Muscle layer of duodenum (tissue), 2 donors: ENCODE data around the gene DGLUCY.

Experiments
- H3K27ac ChIP-seq: one replicate; pipeline ENCODE4 v1.7.0; 2013; ENCODE audit warnings: mild to moderate bottlenecking, low read length
- H3K27me3 ChIP-seq: one replicate; pipeline ENCODE4 v1.7.0; 2013; ENCODE audit warnings: low read depth, mild to moderate bottlenecking, control low read depth, low read length
- H3K36me3 ChIP-seq, 2 donors: one replicate each; pipeline ENCODE4 v1.7.0; 2013; ENCODE audit warnings: low read length in 2 of 2, control low read depth in 1 of 2, mild to moderate bottlenecking in 1 of 2; ENCODE audit not compliant: insufficient read depth in 2 of 2, control insufficient read depth in 1 of 2
- H3K4me1 ChIP-seq, 2 donors: one replicate each; pipeline ENCODE4 v1.7.0; 2013; ENCODE audit warnings: low read length in 2 of 2, mild to moderate bottlenecking in 2 of 2, control low read depth in 1 of 2, moderate library complexity in 1 of 2; ENCODE audit not compliant: insufficient read depth in 2 of 2, control insufficient read depth in 1 of 2
- H3K4me3 ChIP-seq, 2 donors: one replicate each; pipeline ENCODE4 v1.7.0; 2013; ENCODE audit warnings: low read length in 2 of 2, low read depth in 1 of 2, mild to moderate bottlenecking in 1 of 2
- H3K9me3 ChIP-seq, 2 donors: one replicate each; pipeline ENCODE4 v1.7.0; 2013; ENCODE audit warnings: low read length in 2 of 2, control low read depth in 1 of 2, mild to moderate bottlenecking in 1 of 2; ENCODE audit not compliant: control insufficient read depth in 1 of 2
- donor health status: healthy.

DGLUCY gene

DNA sequence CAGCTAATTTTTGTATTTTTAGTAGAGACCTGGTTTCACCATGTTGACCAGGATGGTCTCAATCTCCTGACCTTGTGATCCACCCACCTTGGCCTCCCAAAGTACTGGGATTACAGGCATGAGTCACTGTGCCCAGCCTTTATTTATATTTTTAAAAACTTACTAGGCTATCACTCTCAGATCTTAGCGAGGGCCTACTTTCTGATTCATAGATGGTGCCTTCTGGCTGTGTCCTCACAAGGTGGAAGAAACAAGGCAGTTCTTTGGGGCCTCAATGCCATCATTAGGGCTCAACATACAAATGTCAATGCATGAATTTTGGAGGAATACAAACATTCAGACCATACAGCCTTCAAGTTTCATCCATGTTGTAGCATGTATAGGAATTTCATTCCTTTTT is 2.4 kb upstream of the DGLUCY start:
- Histone ChIP-seq H3K4me1 (peaks cover 15 to 49% of the 10 kb centered on the region in 2 donors), H3K9me3 (no peaks in the 10 kb centered on the region), H3K27me3 (no peaks in the 10 kb centered on the region), H3K27ac (no peak overlapping the region), H3K36me3 (peaks cover 0 to 5% of the 10 kb centered on the region in 2 donors), H3K4me3 (no peak overlapping the region)

DNA sequence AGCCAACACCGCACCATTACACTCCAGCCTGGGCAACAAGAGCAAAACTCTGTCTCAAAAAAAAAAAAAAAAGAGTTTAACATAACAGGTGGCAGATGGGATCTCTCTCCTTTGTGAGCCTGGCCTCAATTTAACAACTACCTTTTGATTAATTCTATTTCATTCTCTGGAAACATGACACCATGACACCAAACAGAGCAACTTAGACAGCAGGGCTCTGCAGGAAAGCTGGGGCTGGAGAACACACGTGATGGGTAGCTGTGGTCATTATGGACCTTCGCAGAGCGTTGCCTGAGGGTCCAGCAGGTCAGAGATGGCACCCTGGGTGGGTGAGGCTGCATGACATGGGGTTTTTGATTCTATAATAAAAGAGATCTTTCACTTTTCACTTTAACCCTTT is 1.7 kb upstream of the DGLUCY start:
- Histone ChIP-seq H3K27ac (no peak overlapping the region), H3K4me1 (peaks cover 15 to 57% of the 10 kb centered on the region in 2 donors), H3K27me3 (no peaks in the 10 kb centered on the region), H3K36me3 (peaks cover 0 to 5% of the 10 kb centered on the region in 2 donors), H3K9me3 (no peaks in the 10 kb centered on the region), H3K4me3 (no peak overlapping the region)

DNA sequence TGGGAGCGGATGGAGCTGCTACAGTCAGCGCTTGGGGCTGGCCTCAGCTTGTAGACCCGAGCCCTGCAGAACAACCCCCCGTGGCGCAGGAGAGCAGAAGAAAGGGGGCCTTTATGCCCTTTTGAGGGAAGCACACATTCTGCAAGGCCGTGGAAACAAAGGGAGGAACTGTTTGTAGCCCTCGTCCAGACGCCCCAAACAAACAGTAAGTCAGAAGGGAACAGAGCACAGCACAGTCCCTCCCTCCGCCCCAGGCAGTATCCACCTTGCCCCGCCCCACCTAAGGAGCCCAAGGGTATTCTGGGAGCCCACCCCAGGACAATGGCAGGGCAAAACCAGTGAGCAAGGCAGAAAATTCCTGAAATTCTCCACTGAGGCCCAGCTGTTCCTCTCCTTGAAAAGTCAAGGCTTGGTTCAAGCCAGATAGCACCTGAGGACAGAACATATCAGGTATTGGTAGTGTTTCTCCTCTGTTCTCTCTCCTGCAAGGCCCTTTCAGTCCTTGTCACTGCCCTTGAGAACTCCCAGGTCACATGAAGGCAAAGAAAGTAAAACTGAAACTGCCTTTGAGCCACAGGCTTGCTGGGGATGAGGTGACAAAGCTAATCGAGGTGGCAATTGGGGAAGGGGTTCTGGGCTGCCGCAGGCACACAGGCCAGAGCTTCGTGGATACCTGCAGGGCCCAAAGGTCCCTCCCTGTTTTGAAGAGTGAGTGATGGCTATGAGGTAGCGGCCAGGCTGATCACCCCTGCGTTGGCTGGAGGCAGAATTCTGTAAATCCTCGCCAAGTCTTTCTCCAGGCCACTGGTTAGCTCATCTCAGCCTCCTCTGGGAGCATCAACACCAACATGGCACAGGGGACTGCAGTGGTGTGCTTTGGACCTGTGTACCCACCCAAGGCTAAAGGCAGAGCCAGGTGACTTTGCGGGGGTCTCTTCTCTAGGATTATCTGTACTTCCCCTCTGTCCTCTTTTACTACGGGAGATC is 499 bp downstream of the DGLUCY start:
- Histone ChIP-seq H3K27me3 (no peaks in the 10 kb centered on the region), H3K27ac (peak overlapping the region; percentile 98), H3K36me3 (peaks cover 0 to 5% of the 10 kb centered on the region in 2 donors), H3K4me3 (peak overlapping the region; percentile 89 to 93), H3K4me1 (peaks cover 10 to 60% of the 10 kb centered on the region in 2 donors), H3K9me3 (no peaks in the 10 kb centered on the region)

DNA sequence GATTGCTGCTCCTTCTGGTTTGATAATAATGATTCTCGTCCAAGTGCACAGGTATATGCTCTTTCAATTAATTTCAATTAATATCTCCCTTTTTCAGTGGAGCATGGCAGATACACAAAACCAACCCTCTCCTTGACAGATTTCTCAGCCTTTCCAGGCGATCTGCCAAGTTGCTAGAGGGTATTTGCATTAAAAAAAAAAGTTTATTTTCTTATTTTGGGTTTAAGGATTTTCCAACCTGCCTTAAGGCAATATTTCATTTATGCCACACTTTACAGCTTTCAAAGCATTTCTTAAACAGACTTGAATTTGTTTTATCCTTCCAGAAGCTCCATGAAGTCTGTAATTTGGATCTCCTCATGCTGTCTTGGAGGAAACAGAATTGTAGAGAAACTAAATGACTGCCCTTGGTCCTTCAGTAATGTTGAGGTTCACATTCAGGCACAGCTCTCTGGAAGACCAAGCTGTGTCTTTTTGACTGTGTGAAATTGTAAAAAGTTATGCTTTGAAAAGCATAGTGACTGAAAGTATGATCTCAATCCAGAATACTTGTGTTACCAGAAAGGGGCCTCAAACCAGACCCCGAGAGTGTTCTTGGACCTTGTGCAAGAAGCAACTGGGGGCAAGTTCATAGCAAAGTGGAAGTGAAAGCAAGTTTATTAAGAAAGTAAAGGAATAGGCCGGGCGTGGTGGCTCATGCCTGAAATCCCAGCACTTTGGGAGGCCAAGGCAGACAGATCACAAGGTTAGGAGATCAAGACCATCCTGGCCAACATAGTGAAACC is 2.3 kb downstream of the DGLUCY start:
- H3K4me1 ChIP-seq, result peaks cover 5 to 60% of the 10 kb centered on the region in 2 donors
- H3K4me3 ChIP-seq, result peak overlapping the region; percentile 89 to 93
- H3K36me3 ChIP-seq, result peaks cover 0 to 5% of the 10 kb centered on the region in 2 donors
- no peaks in the 10 kb centered on the region for H3K27me3 ChIP-seq
- no peaks in the 10 kb centered on the region for H3K9me3 ChIP-seq
- H3K27ac ChIP-seq, result peak overlapping the region; percentile 98

DNA sequence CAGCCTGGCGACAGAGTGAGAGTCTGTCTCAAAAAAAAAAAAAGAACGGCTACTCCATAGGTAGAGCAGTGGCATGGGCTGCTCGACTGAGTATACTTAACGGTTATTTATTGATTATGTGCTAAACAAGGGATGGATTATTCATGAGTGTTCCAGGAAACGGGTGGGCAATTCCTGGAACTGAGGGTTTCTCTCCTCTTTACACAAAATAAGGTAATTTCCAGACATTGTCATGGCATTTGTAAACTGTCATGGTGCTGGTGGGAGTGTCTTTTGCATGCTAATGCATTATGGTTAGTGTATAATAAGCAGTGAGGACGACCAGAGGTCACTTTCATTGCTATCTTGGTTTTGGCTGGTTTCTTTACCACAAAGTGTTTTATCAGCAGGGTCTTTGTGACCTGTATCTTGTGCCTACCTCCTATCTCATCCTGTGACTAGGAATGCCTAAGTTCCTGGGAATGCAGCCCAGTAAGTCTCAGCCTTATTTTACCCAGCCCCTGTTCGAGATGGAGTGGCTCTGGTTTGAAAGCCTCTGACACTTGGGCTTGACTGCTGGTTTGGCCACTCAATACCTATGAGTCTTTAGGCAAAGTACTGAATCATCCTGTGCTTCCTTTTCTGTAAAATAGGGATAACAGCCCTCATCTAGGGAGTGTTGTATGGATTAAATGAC is 3.2 kb downstream of the DGLUCY start:
- Histone ChIP-seq H3K9me3 (no peaks in the 10 kb centered on the region), H3K27me3 (no peaks in the 10 kb centered on the region), H3K4me3 (peak overlapping the region in 1 of 2 donors; percentile 14), H3K36me3 (peaks cover 0 to 5% of the 10 kb centered on the region in 2 donors), H3K4me1 (peaks cover 5 to 58% of the 10 kb centered on the region in 2 donors), H3K27ac (no peak overlapping the region)

DNA sequence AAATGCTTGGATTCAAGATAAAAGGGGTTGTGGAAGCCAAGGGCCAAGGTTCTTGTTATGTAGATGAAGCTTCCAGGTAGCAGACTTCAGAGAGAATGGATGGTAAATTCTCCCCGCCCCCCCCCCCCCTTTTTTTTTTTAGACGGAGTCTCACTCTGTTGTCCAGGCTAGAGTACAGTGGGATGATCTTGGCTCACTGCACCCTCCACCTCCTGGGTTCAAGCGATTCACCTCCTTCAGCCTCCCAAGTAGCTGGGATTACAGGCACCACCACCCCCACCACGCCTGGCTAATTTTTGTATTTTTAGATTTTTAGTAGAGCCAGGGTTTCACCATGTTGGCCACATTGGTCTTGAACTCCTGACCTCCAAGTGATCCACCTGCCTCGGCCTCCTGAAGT is 4.1 kb downstream of the DGLUCY start:
- H3K4me1 ChIP-seq, result peaks cover 5 to 50% of the 10 kb centered on the region in 2 donors

DNA sequence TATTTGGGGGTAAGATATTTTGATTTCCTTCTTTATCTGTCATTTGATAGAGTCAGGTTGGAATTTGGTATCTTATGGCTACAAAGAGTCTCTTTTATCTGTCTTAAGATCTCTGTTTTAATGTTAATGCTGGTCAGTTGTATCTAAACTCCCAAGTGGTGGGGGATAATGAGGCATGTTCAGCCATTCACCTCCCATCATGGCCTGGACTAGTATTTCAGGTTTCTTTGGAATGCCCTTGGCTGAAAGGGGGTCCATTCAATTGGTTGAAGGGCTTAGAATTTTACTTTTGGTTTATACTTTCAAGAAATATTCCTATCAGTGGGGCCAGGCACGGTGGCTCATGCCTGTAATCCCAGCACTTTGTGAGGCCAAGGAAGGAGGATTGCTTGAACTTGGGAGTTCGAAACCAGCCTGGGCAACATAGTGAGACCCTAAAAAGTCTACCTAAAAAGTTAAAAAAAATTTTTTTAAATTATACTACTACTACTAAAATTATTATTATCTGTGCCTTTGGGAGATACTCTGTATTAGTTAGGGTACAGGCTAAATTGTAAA is 4.7 kb downstream of the DGLUCY start:
- H3K36me3 ChIP-seq, result peaks cover 0 to 5% of the 10 kb centered on the region in 2 donors
- H3K9me3 ChIP-seq, result no peaks in the 10 kb centered on the region
- H3K27ac ChIP-seq, result no peak overlapping the region
- no peak overlapping the region for H3K4me3 ChIP-seq
- H3K27me3 ChIP-seq, result no peaks in the 10 kb centered on the region
- peaks cover 1 to 44% of the 10 kb centered on the region in 2 donors for H3K4me1 ChIP-seq

More for the DNA sequence above, 4.1 kb downstream of the DGLUCY start:
- no peak overlapping the region for H3K4me3 ChIP-seq
- no peaks in the 10 kb centered on the region for H3K27me3 ChIP-seq
- peaks cover 0 to 5% of the 10 kb centered on the region in 2 donors for H3K36me3 ChIP-seq
- H3K27ac ChIP-seq, result no peak overlapping the region
- H3K9me3 ChIP-seq, result no peaks in the 10 kb centered on the region

DNA sequence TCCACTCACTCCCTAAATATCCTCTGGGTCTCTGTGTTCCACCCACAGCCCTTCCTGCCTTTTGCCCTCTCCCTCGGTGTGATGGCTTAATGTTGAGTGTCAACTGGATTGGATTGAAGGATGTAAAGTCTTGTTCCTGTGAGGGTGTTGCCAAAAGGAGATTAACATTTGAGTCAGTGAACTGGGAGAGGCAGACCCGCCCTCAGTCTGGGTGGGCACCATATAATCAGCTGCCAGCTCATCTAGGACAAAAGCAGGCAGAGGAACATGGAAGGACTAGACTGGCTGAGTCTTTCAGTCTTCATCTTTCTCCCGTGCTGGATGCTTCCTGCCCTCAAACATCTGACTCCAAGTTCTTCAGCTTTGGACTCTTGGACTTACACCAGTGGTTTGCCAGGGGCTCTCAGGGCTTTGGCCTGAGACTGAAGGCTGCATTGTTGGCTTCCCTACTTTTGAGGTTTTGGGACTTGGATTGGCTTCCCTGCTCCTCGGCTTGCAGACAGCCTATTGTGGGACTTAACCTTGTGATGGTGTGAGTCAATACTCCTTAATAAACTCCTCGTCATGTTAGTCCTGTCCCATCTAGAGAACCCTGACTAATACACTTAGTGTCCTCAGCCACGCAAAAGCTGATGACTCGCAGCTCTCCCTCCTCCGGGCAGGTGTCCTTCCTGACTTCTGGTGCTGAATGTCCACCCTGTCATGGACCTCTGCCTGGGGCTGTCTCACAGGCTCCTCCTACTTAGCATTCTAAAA is 5.9 kb downstream of the DGLUCY start:
- Histone ChIP-seq H3K36me3 (no peaks in the 10 kb centered on the region), H3K27ac (no peak overlapping the region), H3K4me1 (peaks cover 0 to 50% of the 10 kb centered on the region in 2 donors), H3K4me3 (no peak overlapping the region), H3K27me3 (no peaks in the 10 kb centered on the region), H3K9me3 (no peaks in the 10 kb centered on the region)

DNA sequence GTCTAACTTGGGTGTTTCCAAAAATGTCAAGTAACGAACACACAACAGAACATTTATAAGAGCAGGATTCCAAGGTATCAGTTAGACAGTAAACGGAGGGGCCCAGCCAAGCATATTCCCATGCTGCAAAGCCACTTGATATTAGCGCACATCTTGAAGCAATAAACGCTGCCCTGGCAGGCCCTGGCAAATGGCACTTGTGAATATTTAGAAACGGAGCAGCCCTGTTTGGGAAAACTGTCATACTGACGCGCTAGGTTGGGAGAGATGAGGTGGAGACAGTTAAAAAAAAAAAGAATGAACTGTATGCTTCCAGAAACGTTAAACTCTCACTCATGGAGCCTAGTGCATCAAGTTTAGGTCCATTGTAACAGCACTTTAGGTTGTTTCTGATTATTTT is 9.3 kb downstream of the DGLUCY start:
- Histone ChIP-seq H3K4me1 (peaks cover 0 to 42% of the 10 kb centered on the region in 2 donors), H3K27ac (peak overlapping the region; percentile 16), H3K36me3 (no peaks in the 10 kb centered on the region), H3K9me3 (no peaks in the 10 kb centered on the region), H3K4me3 (no peak overlapping the region), H3K27me3 (no peaks in the 10 kb centered on the region)
